ENCODE data around the gene ADGRG3.

Gene ADGRG3

GRCh38 chr16:57649846-57650245 is 18.3 kb upstream of the ADGRG3 start:
- Histone ChIP-seq H3K27ac (ENCODE audit: low read depth, low read length) (no peak overlapping the region), H3K36me3 (ENCODE audit: low read length) (no peaks in the 10 kb centered on the region), H3K9me2 (replicated peaks; ENCODE audit: insufficient read depth, low read length) (no peaks in the 10 kb centered on the region), H3K79me2 (ENCODE audit: insufficient read depth, low read length) (no peaks in the 10 kb centered on the region), H2AFZ (ENCODE audit: low read depth, low read length, severe bottlenecking) (no peak overlapping the region), H3K9me3 (ENCODE audit: insufficient read depth, low read length) (no peaks in the 10 kb centered on the region), H3F3A (ENCODE audit: insufficient read depth) (no peaks in the 10 kb centered on the region), H4K20me1 (ENCODE audit: low read depth, low read length) (no peaks in the 10 kb centered on the region), H3K4me3 (ENCODE audit: insufficient read depth, low read length, poor library complexity, severe bottlenecking) (no peak overlapping the region), H3K9ac (ENCODE audit: low read length) (no peak overlapping the region), H3K4me2 (ENCODE audit: low read depth, low read length, poor library complexity, severe bottlenecking) (no peak overlapping the region), H3K27me3 (ENCODE audit: low read length) (no peaks in the 10 kb centered on the region)
- TF ChIP-seq, protein P1, sequence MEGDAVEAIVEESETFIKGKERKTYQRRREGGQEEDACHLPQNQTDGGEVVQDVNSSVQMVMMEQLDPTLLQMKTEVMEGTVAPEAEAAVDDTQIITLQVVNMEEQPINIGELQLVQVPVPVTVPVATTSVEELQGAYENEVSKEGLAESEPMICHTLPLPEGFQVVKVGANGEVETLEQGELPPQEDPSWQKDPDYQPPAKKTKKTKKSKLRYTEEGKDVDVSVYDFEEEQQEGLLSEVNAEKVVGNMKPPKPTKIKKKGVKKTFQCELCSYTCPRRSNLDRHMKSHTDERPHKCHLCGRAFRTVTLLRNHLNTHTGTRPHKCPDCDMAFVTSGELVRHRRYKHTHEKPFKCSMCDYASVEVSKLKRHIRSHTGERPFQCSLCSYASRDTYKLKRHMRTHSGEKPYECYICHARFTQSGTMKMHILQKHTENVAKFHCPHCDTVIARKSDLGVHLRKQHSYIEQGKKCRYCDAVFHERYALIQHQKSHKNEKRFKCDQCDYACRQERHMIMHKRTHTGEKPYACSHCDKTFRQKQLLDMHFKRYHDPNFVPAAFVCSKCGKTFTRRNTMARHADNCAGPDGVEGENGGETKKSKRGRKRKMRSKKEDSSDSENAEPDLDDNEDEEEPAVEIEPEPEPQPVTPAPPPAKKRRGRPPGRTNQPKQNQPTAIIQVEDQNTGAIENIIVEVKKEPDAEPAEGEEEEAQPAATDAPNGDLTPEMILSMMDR (IDR thresholded peaks at IDR 0.05; ENCODE audit: insufficient read depth, low read length, poor library complexity, severe bottlenecking), result no peak
- no peak for TF ChIP-seq EZH2phosphoT487 (conservative IDR thresholded peaks at IDR 0.05; ENCODE audit: low read length)

- H3K79me2 ChIP-seq (ENCODE audit: insufficient read depth, low read length), result no peaks in the 10 kb centered on the region
- no peaks in the 10 kb centered on the region for H3K36me3 ChIP-seq (ENCODE audit: low read length)
- H3K9ac ChIP-seq (ENCODE audit: low read length), result no peak overlapping the region
- no peak overlapping the region for H3K4me2 ChIP-seq (ENCODE audit: low read depth, low read length, poor library complexity, severe bottlenecking)
- no peak for TF ChIP-seq EZH2phosphoT487 (conservative IDR thresholded peaks at IDR 0.05; ENCODE audit: low read length)
- TF ChIP-seq, protein P1 (IDR thresholded peaks at IDR 0.05; ENCODE audit: insufficient read depth, low read length, poor library complexity, severe bottlenecking), result no peak
- no peak overlapping the region for H3K4me3 ChIP-seq (ENCODE audit: insufficient read depth, low read length, poor library complexity, severe bottlenecking)
- no peaks in the 10 kb centered on the region for H4K20me1 ChIP-seq (ENCODE audit: low read depth, low read length)
- H2AFZ ChIP-seq (ENCODE audit: low read depth, low read length, severe bottlenecking), result no peak overlapping the region
- H3F3A ChIP-seq (ENCODE audit: insufficient read depth), result no peaks in the 10 kb centered on the region
- H3K27ac ChIP-seq (ENCODE audit: low read depth, low read length), result no peak overlapping the region
- no peaks in the 10 kb centered on the region for H3K9me3 ChIP-seq (ENCODE audit: insufficient read depth, low read length)
- no peaks in the 10 kb centered on the region for H3K27me3 ChIP-seq (ENCODE audit: low read length)
- H3K9me2 ChIP-seq (replicated peaks; ENCODE audit: insufficient read depth, low read length), result no peaks in the 10 kb centered on the region
These were observed 16.5 kb upstream of the ADGRG3 start for GRCh38 chr16:57651344-57652333.

GRCh38 chr16:57652695-57653471 is 15.2 kb upstream of the ADGRG3 start:
- H3K27ac ChIP-seq (ENCODE audit: low read depth, low read length), result no peak overlapping the region

More at GRCh38 chr16:57652695-57653471, 15.2 kb upstream of the ADGRG3 start:
- H3F3A ChIP-seq (ENCODE audit: insufficient read depth), result no peaks in the 10 kb centered on the region
- no peaks in the 10 kb centered on the region for H3K9me2 ChIP-seq (replicated peaks; ENCODE audit: insufficient read depth, low read length)
- no peaks in the 10 kb centered on the region for H3K27me3 ChIP-seq (ENCODE audit: low read length)
- no peaks in the 10 kb centered on the region for H4K20me1 ChIP-seq (ENCODE audit: low read depth, low read length)
- H3K4me3 ChIP-seq (ENCODE audit: insufficient read depth, low read length, poor library complexity, severe bottlenecking), result no peak overlapping the region
- H3K9ac ChIP-seq (ENCODE audit: low read length), result no peak overlapping the region
- no peak overlapping the region for H2AFZ ChIP-seq (ENCODE audit: low read depth, low read length, severe bottlenecking)
- no peaks in the 10 kb centered on the region for H3K9me3 ChIP-seq (ENCODE audit: insufficient read depth, low read length)
- no peak overlapping the region for H3K4me2 ChIP-seq (ENCODE audit: low read depth, low read length, poor library complexity, severe bottlenecking)
- H3K79me2 ChIP-seq (ENCODE audit: insufficient read depth, low read length), result no peaks in the 10 kb centered on the region
- no peaks in the 10 kb centered on the region for H3K36me3 ChIP-seq (ENCODE audit: low read length)
- no peak for TF ChIP-seq EZH2phosphoT487 (conservative IDR thresholded peaks at IDR 0.05; ENCODE audit: low read length)
- TF ChIP-seq, protein P1 (IDR thresholded peaks at IDR 0.05; ENCODE audit: insufficient read depth, low read length, poor library complexity, severe bottlenecking), result no peak

All from SU-DHL-6 (cell line).